GM19240 (cell line): ENCODE measurements around the gene USH2A.
"Not testable (repeated sequence)": the region's sequence is repeated elsewhere in the genome, so short reads cannot be mapped to it uniquely, and the experiment has no call there.

ENCODE experiments used
- DNase-seq: peaks from one replicate; pipeline ENCODE4 v3.0.0; 2011; ENCODE audit warnings: low spot score; ENCODE audit not compliant: insufficient read length

The USH2A gene

GRCh38 chr1:216389774-216390173, 33.5 kb downstream of the USH2A start:
- no peak for DNase-seq

GRCh38 chr1:216388558-216388957, 34.7 kb downstream of the USH2A start:
- no peak for DNase-seq

DNA sequence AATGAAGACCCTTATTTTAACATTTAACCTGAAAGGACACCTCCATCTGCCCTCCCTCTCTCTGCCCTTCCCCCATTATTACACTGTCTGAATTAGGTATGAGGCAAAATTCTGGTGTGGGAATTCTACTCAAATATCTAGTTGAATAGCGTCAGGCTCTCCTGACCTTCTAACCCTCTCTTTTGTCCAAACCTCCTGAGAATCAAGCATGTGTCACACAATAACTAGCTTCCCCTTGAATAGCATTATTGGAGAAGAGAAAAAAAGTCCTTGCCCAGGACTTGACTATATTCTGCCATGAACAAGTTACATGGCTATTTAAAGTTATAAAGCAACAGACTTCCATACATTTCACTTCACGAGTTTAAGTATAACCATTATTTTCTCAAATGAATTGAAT, 35.5 kb downstream of the USH2A start:
- DNase-seq, result no peak

DNA sequence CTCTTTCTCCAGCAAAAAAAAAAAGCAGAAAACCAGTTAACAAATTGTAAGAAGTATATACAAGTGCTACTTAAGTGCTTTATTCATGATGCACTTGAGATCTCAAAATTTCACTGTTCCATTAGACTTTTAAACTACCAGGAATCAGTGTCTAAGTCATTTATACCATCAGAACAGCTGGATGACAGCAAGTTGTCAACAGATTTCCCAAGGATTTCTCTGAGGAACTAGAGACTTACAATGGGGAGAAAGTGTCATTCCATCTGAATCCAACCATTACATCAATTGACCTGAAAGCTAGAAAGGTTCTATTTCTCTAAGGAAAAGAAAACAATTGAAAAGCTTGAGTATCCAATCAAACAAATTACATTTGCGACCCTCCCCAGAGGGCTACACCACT, 43.8 kb downstream of the USH2A start:
- DNase-seq, result no peak

GRCh38 chr1:216368249-216368648, 55.0 kb downstream of the USH2A start:
- DNase-seq, result no peak

GRCh38 chr1:216366979-216367378, 56.3 kb downstream of the USH2A start:
- DNase-seq, result no peak

DNA sequence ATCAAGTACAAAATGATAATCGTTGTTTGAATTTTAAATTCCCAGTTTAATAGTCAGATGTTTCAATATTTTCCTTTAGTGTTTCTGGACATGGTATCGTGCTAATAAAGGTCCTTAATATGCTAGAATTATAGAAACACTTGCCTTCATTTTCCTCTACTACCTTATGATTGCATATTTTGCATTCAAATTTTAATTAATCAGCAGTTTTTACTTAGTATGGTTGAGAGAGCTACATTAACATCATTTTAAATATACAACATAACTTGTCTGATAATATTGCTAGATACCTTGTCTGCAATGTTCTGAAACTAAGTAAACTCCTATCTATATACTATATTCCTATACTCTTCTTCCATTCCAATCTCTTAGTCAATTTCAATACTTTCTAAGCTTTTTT, 66.3 kb downstream of the USH2A start:
- DNase-seq, result no peak

GRCh38 chr1:216350186-216350585, 73.1 kb downstream of the USH2A start:
- DNase-seq, result no peak

- DNase-seq, result no peak
These were observed 76.7 kb downstream of the USH2A start for GRCh38 chr1:216346526-216346925.

DNA sequence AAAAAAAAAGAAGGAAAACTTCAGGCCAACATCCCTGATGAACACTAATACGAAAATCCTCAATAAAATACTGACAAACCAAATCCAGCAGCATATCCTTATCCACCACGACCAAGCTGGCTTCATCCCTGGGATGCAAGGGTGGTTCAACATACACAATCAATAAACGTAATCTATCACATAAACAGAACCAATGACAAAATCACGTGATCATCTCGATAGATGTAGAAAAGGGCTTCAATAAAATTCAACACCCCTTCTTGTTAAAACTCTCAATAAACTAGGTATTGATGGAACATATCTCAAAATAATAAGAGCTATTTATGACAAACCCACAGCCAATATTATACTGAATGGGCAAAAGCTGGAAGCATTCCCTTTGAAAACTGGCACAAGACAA, 82.7 kb downstream of the USH2A start:
- DNase-seq, result not testable (repeated sequence)

GRCh38 chr1:216332462-216332861, 90.8 kb downstream of the USH2A start:
- DNase-seq, result no peak

DNA sequence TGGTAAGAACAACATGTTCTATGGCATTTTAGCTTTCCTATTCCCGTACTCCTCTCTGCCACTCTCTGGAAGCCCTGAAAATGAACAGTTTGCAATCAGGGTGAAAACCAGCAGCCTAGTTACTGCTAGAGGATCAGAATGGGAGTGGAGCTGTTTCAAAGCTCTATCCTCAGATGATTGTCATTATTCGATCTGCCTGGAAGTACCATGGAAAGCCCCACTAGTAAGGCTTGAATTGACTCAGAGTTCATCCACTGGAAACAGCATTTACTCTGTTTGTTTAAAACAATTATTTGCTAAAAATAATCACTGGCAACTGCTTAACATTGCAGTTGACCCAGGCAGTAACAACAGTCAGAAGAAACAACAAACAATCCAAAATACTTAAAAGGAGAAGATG, 91.2 kb downstream of the USH2A start:
- no peak for DNase-seq

- no peak for DNase-seq
These were observed 92.0 kb downstream of the USH2A start for GRCh38 chr1:216331211-216331610.

- no peak for DNase-seq
These were observed 93.0 kb downstream of the USH2A start for GRCh38 chr1:216330262-216330661.

GRCh38 chr1:216325946-216326345, 97.3 kb downstream of the USH2A start:
- no peak for DNase-seq

- no peak for DNase-seq
These were observed 97.9 kb downstream of the USH2A start for GRCh38 chr1:216325336-216325735.

GRCh38 chr1:216323344-216323743, 99.9 kb downstream of the USH2A start:
- DNase-seq, result no peak

GRCh38 chr1:216314379-216315095, 108.7 kb downstream of the USH2A start:
- no peak for DNase-seq

DNA sequence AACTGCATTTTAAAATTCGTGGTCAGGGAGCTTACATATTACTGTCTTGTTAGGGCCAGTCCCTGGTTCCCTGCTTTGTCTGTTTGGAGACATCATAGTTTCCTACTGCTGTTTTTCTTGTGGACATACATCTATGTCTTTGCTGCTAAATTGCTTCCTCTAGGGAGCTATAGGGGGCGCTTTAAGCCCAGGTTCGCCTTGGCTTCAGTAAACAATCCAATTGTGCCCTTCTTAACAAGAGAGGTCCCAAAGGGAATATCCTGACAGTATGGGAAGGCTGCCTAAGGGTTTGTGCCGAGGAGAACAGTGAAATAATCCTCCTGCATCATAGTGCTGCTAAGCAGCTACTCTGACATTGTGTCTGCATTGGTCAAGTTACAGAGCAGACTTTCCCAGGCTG, 112.5 kb downstream of the USH2A start:
- no peak for DNase-seq

GRCh38 chr1:216306830-216307229, 116.4 kb downstream of the USH2A start:
- DNase-seq, result no peak

DNA sequence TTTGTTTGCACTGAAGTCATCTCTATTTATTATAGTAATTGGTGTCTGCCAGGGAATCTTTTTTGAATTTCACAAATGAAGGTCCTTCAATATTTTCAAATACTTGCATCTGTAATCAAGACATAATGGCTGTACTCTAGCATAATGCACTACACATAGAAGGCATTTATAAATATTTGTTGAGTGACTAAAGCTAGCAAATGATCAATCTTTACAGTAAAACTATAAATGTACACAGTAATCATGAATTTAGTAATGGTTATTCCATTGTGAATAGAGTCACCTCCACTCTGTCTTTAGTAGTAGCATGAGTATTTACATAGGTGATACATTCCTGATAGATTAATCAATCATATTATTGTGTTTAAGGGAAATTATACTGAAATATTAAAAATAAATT, 119.6 kb downstream of the USH2A start:
- DNase-seq, result no peak

- DNase-seq, result no peak
These were observed 129.6 kb downstream of the USH2A start for GRCh38 chr1:216293683-216294082.

DNA sequence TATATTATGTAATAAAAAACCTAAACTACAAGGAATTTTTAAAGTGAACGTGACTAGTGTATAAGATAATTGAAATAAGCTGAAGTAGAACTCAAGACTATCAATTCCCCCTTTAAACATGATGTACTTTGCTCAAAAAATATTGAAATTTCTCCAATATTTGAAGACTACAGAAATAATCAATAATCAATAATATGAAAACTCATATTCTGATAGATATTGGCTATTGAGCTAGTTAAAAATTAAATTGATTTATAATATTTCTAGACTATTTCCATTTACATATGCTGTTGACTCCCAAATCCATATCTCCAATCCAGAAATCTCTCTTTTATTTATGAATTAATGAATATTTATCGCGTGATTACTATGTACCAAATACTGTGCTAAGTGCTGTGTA, 133.2 kb downstream of the USH2A start:
- DNase-seq, result no peak

GRCh38 chr1:216285052-216285451, 138.2 kb downstream of the USH2A start:
- no peak for DNase-seq
